ENCODE measurements around the gene ATXN3L. TPM values are rescaled to one million over a fixed set of nuclear protein-coding genes. Genes with fewer than 3 reads are reported as not detected.
A peak's percentile ranks its signal among the peaks of the same experiment; 100 is the strongest.

The ATXN3L gene
- not detected for total RNA-seq

- Mint-ChIP-seq H3K9me3 (no peaks in the 10 kb centered on the region), H3K27ac (no peak within 1 kb of the TSS)
- no peak for ATAC-seq (replicated peaks)
Measured at GRCh38 chrX:13319953-13320352, at the start of gene ATXN3L. Gene ATXN3L, minus strand, starts transcription at chrX:13320053. Its CDS starts 119 bp downstream, at chrX:13319934.

DNA sequence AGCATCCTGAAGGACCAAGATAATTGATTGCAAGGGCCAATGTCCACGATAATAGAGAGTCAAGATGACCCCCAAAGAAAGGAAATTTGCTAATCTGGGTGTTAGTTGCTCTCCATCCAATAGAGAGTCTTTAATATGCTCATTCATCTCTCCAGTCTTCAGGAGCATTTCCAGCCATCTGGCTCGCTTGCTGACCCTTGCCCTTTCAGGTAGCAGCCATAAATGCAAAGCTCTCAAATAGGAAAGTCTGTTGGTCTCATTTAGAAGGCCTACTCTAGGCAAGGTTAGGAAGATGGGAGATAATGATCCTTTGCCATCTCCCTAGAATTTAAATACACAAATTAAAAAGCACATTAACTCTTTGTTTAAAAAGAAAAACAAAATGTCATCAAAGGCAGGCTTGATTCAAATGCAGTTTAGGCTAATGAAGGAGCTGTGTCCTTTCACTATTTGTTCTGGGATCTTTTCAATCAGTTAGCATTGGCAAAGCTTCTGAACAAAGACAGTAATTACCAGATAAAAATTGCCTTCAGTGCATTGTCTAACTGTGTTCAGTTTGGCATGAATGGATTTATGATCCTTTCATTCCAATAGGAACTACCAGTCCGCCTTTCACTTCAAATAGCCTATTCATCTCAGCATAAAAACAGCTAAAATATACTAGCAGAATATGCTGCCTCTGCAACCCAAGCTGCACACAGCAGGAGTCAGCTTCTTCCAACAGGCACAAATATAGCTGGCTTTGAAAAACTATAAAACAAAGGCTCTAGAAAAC lies 49.6 kb upstream of the ATXN3L start:
- H3K27me3 Mint-ChIP-seq: no peaks in the 10 kb centered on the region
- no peak overlapping the region for H3K27ac Mint-ChIP-seq
- H3K36me3 Mint-ChIP-seq (ENCODE audit: low read depth): no peaks in the 10 kb centered on the region
- no peak for ATAC-seq (replicated peaks)
- H3K4me1 Mint-ChIP-seq: no peaks in the 10 kb centered on the region
- H3K9me3 Mint-ChIP-seq: no peaks in the 10 kb centered on the region
- no peak overlapping the region for H3K4me3 Mint-ChIP-seq

More at GRCh38 chrX:13319953-13320352, at the start of gene ATXN3L:
- no peak within 1 kb of the TSS for H3K4me3 Mint-ChIP-seq
- H3K27me3 Mint-ChIP-seq: no peaks in the 10 kb centered on the region
- H3K4me1 Mint-ChIP-seq: no peaks in the 10 kb centered on the region
- no peaks in the 10 kb centered on the region for H3K36me3 Mint-ChIP-seq (ENCODE audit: low read depth)

DNA sequence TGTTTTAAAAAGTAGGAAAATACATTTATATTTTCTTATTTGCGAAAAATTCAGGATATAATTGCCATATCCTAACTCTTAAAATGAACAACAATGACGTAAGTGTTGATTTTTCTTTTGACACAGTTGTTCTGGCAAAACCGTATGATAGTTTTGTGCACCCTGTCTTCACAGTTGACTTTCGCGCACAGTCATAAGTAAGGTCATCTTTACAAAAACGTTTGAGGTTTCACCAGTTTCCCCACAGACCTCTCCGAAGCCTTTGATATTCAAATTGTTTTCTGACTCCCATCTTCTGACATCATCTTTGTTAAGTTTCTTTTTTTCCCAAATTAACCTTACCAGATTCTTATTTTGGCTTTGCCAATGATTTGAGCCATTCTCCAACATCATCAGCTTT lies 48.1 kb upstream of the ATXN3L start:
- Mint-ChIP-seq H3K27ac (no peak overlapping the region), H3K4me3 (no peak overlapping the region)
- ATAC-seq (replicated peaks): peak; percentile 69

GRCh38 chrX:13366698-13367097 lies 46.8 kb upstream of the ATXN3L start:
- Mint-ChIP-seq H3K9me3 (no peaks in the 10 kb centered on the region), H3K27ac (no peak overlapping the region), H3K4me3 (no peak overlapping the region), H3K4me1 (no peaks in the 10 kb centered on the region), H3K27me3 (no peaks in the 10 kb centered on the region), H3K36me3 (ENCODE audit: low read depth) (no peaks in the 10 kb centered on the region)
- ATAC-seq (replicated peaks): no peak

More for the DNA sequence above, 48.1 kb upstream of the ATXN3L start:
- Mint-ChIP-seq H3K27me3 (no peaks in the 10 kb centered on the region), H3K4me1 (no peaks in the 10 kb centered on the region), H3K9me3 (no peaks in the 10 kb centered on the region), H3K36me3 (ENCODE audit: low read depth) (no peaks in the 10 kb centered on the region)

DNA sequence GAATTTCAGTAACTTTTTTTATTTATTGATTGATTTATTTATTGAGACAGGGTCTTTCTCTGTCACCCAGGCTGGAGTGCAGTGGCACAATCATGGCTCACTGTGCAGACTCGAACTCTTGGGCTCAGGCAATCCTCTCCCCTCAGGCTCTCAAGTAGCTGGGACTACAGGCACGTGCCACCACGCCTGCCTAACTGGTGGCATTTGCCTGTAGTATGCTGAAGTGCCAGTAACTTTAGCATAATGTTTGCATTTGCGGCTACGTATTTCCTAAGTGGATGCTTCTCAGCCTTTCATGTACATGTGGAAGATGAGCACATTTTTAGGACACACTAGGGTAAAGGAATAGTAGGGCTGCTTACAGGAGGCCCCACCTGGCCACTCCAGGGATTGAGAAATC lies 45.3 kb upstream of the ATXN3L start:
- ATAC-seq (replicated peaks): no peak
- Mint-ChIP-seq H3K27me3 (no peaks in the 10 kb centered on the region), H3K36me3 (ENCODE audit: low read depth) (no peaks in the 10 kb centered on the region), H3K9me3 (no peaks in the 10 kb centered on the region), H3K4me1 (no peaks in the 10 kb centered on the region), H3K4me3 (no peak overlapping the region), H3K27ac (no peak overlapping the region)

GRCh38 chrX:13364230-13364857 lies 44.5 kb upstream of the ATXN3L start:
- H3K4me3 Mint-ChIP-seq: no peak overlapping the region
- no peaks in the 10 kb centered on the region for H3K4me1 Mint-ChIP-seq
- no peak overlapping the region for H3K27ac Mint-ChIP-seq
- no peaks in the 10 kb centered on the region for H3K9me3 Mint-ChIP-seq
- ATAC-seq (replicated peaks): no peak
- no peaks in the 10 kb centered on the region for H3K27me3 Mint-ChIP-seq
- no peaks in the 10 kb centered on the region for H3K36me3 Mint-ChIP-seq (ENCODE audit: low read depth)

- Mint-ChIP-seq H3K27me3 (no peaks in the 10 kb centered on the region), H3K36me3 (ENCODE audit: low read depth) (no peaks in the 10 kb centered on the region), H3K9me3 (no peaks in the 10 kb centered on the region), H3K4me1 (no peaks in the 10 kb centered on the region), H3K27ac (no peak overlapping the region), H3K4me3 (no peak overlapping the region)
- ATAC-seq (replicated peaks): no peak
Measured at GRCh38 chrX:13360146-13360545, 40.3 kb upstream of the ATXN3L start.

DNA sequence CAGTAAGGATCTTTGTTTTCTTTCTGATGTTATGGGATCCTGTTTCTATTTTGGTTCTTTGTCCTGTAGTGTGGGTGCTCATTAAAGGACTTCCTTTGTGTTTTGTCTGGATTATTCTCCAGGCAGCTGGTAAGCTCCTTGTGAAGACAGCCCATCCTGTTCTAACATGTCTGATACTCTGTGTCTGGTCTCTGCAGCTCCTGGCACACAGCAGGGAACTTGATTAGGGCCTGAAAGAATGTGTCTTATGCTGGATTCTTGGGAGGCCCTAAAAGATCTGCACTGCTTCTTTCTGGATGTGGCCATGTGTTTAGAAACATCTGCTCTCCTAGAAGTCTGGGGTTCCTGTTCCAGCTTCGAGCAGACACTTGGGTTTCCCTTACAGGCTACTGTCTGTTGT lies 38.1 kb upstream of the ATXN3L start:
- no peak overlapping the region for H3K27ac Mint-ChIP-seq
- H3K27me3 Mint-ChIP-seq: no peaks in the 10 kb centered on the region
- no peak overlapping the region for H3K4me3 Mint-ChIP-seq
- no peaks in the 10 kb centered on the region for H3K9me3 Mint-ChIP-seq
- no peaks in the 10 kb centered on the region for H3K36me3 Mint-ChIP-seq (ENCODE audit: low read depth)
- no peaks in the 10 kb centered on the region for H3K4me1 Mint-ChIP-seq
- ATAC-seq (replicated peaks): no peak

DNA sequence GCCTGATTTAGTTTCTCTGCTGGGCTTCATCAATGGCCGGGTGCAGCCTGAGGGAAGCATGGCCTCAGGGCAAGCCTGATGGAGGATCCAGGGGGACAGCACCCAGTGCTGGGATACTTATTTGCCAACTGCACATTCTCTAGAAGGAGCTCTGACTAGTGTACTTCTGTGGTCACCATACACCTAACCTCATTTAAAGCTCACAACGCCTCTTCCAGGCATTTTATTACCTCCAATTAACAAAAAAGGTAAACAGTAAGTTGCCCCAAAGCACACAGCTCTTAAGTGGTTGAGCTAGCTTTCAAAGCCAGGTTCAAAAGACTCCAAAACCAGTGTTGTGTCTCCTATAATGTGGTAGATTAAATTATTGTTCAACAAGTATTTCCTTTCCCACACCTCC lies 26.8 kb upstream of the ATXN3L start:
- H3K4me3 Mint-ChIP-seq: no peak overlapping the region
- no peak for ATAC-seq (replicated peaks)
- no peaks in the 10 kb centered on the region for H3K36me3 Mint-ChIP-seq (ENCODE audit: low read depth)
- H3K4me1 Mint-ChIP-seq: no peaks in the 10 kb centered on the region
- H3K9me3 Mint-ChIP-seq: no peaks in the 10 kb centered on the region
- no peak overlapping the region for H3K27ac Mint-ChIP-seq
- H3K27me3 Mint-ChIP-seq: no peaks in the 10 kb centered on the region

DNA sequence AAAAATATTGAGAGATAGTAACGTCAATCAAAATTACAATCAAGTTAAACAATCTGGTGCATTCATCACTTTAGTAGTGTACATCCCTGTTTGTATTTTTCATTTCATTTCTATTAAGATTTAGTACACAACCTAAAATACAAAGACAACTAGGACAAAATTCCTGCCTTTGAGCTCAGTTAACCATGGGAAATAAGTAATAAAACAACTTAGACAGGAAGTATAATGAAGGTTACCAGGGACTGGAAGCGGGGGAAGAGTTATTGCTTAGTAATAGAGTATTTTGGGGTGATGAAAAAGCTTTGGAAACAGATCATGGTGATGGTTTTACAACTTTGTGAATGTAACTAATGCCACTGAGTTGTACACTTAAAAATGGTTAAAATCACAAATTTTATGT lies 25.6 kb upstream of the ATXN3L start:
- no peaks in the 10 kb centered on the region for H3K27me3 Mint-ChIP-seq
- H3K36me3 Mint-ChIP-seq (ENCODE audit: low read depth): no peaks in the 10 kb centered on the region
- H3K9me3 Mint-ChIP-seq: no peaks in the 10 kb centered on the region
- no peaks in the 10 kb centered on the region for H3K4me1 Mint-ChIP-seq
- no peak overlapping the region for H3K4me3 Mint-ChIP-seq
- no peak overlapping the region for H3K27ac Mint-ChIP-seq
- ATAC-seq (replicated peaks): no peak

DNA sequence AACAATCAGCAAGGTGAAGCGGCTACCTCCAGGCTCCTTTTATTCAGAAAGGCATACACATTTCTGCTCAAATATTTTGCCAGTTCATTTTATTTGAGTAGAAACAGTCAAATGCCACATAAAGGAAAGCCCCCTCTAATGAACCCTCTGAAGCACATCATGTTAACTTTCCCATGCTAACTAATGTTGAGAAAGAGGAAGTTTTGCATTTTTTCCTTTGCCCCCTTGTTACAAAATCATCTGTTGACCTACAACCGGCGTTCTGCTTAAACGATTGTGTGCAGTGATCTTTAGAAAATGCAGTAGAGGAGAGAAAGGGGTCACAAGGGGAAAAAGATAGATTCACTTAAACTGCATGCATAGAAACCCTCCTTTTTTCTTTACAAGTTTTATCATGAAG lies 25.2 kb upstream of the ATXN3L start:
- H3K27ac Mint-ChIP-seq: no peak overlapping the region
- H3K36me3 Mint-ChIP-seq (ENCODE audit: low read depth): no peaks in the 10 kb centered on the region
- H3K4me3 Mint-ChIP-seq: no peak overlapping the region
- H3K4me1 Mint-ChIP-seq: no peaks in the 10 kb centered on the region
- no peaks in the 10 kb centered on the region for H3K27me3 Mint-ChIP-seq
- no peak for ATAC-seq (replicated peaks)
- no peaks in the 10 kb centered on the region for H3K9me3 Mint-ChIP-seq

DNA sequence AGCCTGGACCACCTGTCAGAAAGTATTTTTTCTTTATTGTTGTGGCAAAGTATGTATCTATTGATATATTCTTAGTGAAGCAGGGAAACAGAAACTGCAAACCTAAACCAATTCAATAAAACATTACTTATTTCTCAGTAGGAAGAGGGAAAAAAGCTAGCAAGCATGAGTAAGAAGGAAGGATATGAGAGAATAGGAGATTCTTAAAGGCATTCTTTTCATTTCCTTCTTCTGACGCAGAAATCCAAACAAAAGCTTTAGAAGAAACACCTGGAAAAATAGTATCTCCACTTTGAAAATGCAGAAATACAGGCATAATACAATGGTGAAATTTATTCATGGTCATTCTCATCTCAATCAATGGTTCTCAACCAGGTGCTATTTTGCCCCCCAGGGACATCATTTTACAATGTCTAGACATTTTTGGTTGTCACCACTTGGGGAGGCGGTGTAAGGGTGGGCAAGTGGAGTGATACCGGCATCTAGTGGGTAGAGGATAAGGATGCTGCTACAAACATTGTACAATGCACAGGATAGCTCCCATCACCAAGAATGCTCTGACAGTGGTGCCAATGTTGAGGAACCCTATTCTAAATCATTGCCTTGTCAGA lies 21.7 kb upstream of the ATXN3L start:
- H3K27me3 Mint-ChIP-seq: no peaks in the 10 kb centered on the region
- ATAC-seq (replicated peaks): no peak
- no peaks in the 10 kb centered on the region for H3K4me1 Mint-ChIP-seq
- no peaks in the 10 kb centered on the region for H3K36me3 Mint-ChIP-seq (ENCODE audit: low read depth)
- no peaks in the 10 kb centered on the region for H3K9me3 Mint-ChIP-seq
- H3K27ac Mint-ChIP-seq: no peak overlapping the region
- H3K4me3 Mint-ChIP-seq: no peak overlapping the region

- H3K4me1 Mint-ChIP-seq: no peaks in the 10 kb centered on the region
- no peak for ATAC-seq (replicated peaks)
- no peak overlapping the region for H3K4me3 Mint-ChIP-seq
- no peaks in the 10 kb centered on the region for H3K36me3 Mint-ChIP-seq (ENCODE audit: low read depth)
- no peaks in the 10 kb centered on the region for H3K9me3 Mint-ChIP-seq
- H3K27me3 Mint-ChIP-seq: no peaks in the 10 kb centered on the region
- no peak overlapping the region for H3K27ac Mint-ChIP-seq
Measured at GRCh38 chrX:13340182-13340791, 20.4 kb upstream of the ATXN3L start.

GRCh38 chrX:13339607-13340006 lies 19.8 kb upstream of the ATXN3L start:
- H3K4me3 Mint-ChIP-seq: no peak overlapping the region
- H3K27me3 Mint-ChIP-seq: no peaks in the 10 kb centered on the region
- ATAC-seq (replicated peaks): no peak
- no peak overlapping the region for H3K27ac Mint-ChIP-seq
- H3K36me3 Mint-ChIP-seq (ENCODE audit: low read depth): no peaks in the 10 kb centered on the region
- H3K9me3 Mint-ChIP-seq: no peaks in the 10 kb centered on the region
- H3K4me1 Mint-ChIP-seq: no peaks in the 10 kb centered on the region
